ENCODE results near the gene MTF2. TPM values are rescaled to one million over a fixed set of nuclear protein-coding genes. Genes with fewer than 3 reads are reported as not detected.

Gene MTF2
- total and polyA plus RNA-seq, 9 of the 15 experiments (the other 6 are each of a cell fraction or from before 2014, with no cell fraction given) = 29.3 to 124 (median 57.7) TPM

GRCh38 chr1:93033029-93033428, 46.1 kb upstream of the MTF2 start (continued):
- no peak for TF ChIP-seq AFF4 (CRISPR knock-in tag; IDR thresholded peaks at IDR 0.05)
- TF ChIP-seq NELFE (IDR thresholded peaks at IDR 0.05; ENCODE audit: insufficient read depth, insufficient read length) = no peak
- TF ChIP-seq ZNF282 (CRISPR knock-in tag; IDR thresholded peaks at IDR 0.05) = no peak
- TF ChIP-seq NRF1 (conservative IDR thresholded peaks at IDR 0.05 in 1 of 2, IDR thresholded peaks at IDR 0.05 in 1 of 2) = no peak
- no peak for TF ChIP-seq SNIP1 (IDR thresholded peaks at IDR 0.05; ENCODE audit: low read depth)
- peak in 1 of 2 experiments; percentile 33; a peak in 1 of 4 replicates for TF ChIP-seq TRIM24 (IDR thresholded peaks at IDR 0.05)
- TF ChIP-seq ZNF224 (CRISPR knock-in tag; IDR thresholded peaks at IDR 0.05) = no peak
- TF ChIP-seq MED1 (CRISPR knock-in tag; IDR thresholded peaks at IDR 0.05; ENCODE audit: borderline replicate concordance) = no peak
- TF ChIP-seq ZBED1 (IDR thresholded peaks at IDR 0.05) = no peak
- no peak for TF ChIP-seq TAF9B (IDR thresholded peaks at IDR 0.05; ENCODE audit: partially characterized antibody)
- TF ChIP-seq LCOR (CRISPR knock-in tag; IDR thresholded peaks at IDR 0.05) = no peak
- no peak for TF ChIP-seq POLR2AphosphoS2 (IDR thresholded peaks at IDR 0.05; ENCODE audit: low read length)
- TF ChIP-seq, protein P1, sequence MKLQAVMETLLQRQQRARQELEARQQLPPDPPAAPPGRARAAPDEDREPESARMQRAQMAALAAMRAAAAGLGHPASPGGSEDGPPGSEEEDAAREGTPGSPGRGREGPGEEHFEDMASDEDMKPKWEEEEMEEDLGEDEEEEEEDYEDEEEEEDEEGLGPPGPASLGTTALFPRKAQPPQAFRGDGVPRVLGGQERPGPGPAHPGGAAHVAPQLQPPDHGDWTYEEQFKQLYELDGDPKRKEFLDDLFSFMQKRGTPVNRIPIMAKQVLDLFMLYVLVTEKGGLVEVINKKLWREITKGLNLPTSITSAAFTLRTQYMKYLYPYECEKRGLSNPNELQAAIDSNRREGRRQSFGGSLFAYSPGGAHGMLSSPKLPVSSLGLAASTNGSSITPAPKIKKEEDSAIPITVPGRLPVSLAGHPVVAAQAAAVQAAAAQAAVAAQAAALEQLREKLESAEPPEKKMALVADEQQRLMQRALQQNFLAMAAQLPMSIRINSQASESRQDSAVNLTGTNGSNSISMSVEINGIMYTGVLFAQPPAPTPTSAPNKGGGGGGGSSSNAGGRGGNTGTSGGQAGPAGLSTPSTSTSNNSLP (IDR thresholded peaks at IDR 0.05; ENCODE audit: borderline replicate concordance, low read depth, low read length) = no peak
- TF ChIP-seq ZNF644 (tag; IDR thresholded peaks at IDR 0.05; ENCODE audit: low read depth) = no peak
- TF ChIP-seq PHF8 (IDR thresholded peaks at IDR 0.05; ENCODE audit: borderline replicate concordance, low read length) = no peak
- TF ChIP-seq SMAD4 (CRISPR knock-in tag; conservative IDR thresholded peaks at IDR 0.05) = no peak
- no peak for TF ChIP-seq JUNB (CRISPR knock-in tag; conservative IDR thresholded peaks at IDR 0.05)
- no peak for TF ChIP-seq PYGO2 (tag; IDR thresholded peaks at IDR 0.05)
- TF ChIP-seq, protein P2, sequence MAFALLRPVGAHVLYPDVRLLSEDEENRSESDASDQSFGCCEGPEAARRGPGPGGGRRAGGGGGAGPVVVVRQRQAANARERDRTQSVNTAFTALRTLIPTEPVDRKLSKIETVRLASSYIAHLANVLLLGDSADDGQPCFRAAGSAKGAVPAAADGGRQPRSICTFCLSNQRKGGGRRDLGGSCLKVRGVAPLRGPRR (CRISPR knock-in tag; IDR thresholded peaks at IDR 0.05) = no peak
- no peak for TF ChIP-seq RBM39 (optimal IDR thresholded peaks at IDR 0.05; ENCODE audit: low read depth, low read length)
- no peak for TF ChIP-seq CGGBP1 (CRISPR knock-in tag; IDR thresholded peaks at IDR 0.05)
- TF ChIP-seq RFX1 (IDR thresholded peaks at IDR 0.05) = no peak
- TF ChIP-seq TGIF2 (CRISPR knock-in tag; IDR thresholded peaks at IDR 0.05) = no peak
- no peak for TF ChIP-seq MCM5 (IDR thresholded peaks at IDR 0.05; ENCODE audit: low read depth)
- no peak for TF ChIP-seq TEAD2 (tag; IDR thresholded peaks at IDR 0.05)
- 0 out of 2 replicates have a peak, but pooled peaks have one; percentile 29 for TF ChIP-seq NCOA1 (IDR thresholded peaks at IDR 0.05; ENCODE audit: low read depth)

All from K562 (cell line).